NOMO-1 treated with dmso at 0.1 percent for 144 hours (cell line): ENCODE results near the gene RRAD.

Source experiments
- DNase-seq: peaks from one replicate; lab custom pipeline; 2025; ENCODE audit not compliant: unreplicated experiment; lab: John Stamatoyannopoulos, UW

RRAD gene

GRCh38 chr16:66881560-66881959 is 43.8 kb downstream of the RRAD start:
- DNase-seq, result no peak

- DNase-seq, result no peak
Observed at GRCh38 chr16:66881014-66881417, 44.3 kb downstream of the RRAD start.

GRCh38 chr16:66880288-66881013 is 44.9 kb downstream of the RRAD start, which contains the start of gene PDP2:
Gene PDP2 (plus strand): TSS chr16:66880515. CDS start chr16:66884285, 3,770 bp downstream.
- peak; percentile 91 for DNase-seq

GRCh38 chr16:66878067-66878466 is 47.3 kb downstream of the RRAD start:
- peak; percentile 54 for DNase-seq

- DNase-seq, result no peak
Observed at GRCh38 chr16:66874079-66874775, 51.1 kb downstream of the RRAD start.

GRCh38 chr16:66873685-66874055 is 51.7 kb downstream of the RRAD start:
- no peak for DNase-seq

GRCh38 chr16:66872943-66873684 is 52.2 kb downstream of the RRAD start:
- peak; percentile 99 for DNase-seq

GRCh38 chr16:66872559-66872942 is 52.8 kb downstream of the RRAD start:
- DNase-seq, result no peak

GRCh38 chr16:66871840-66872239 is 53.5 kb downstream of the RRAD start:
- no peak for DNase-seq
